DND-41 (cell line): ENCODE data around the gene CCN5.

Source experiments
- EZH2 ChIP-seq: IDR thresholded peaks from 3 replicates; pipeline ENCODE4 v1.6.1; 2012; ENCODE audit warnings: borderline replicate concordance, low read depth, mild to moderate bottlenecking, moderate library complexity, low read length, inconsistent platforms; ENCODE audit not compliant: severe bottlenecking
- TF ChIP-seq, protein P1 (sequence below): IDR thresholded peaks from 2 replicates; pipeline ENCODE4 v1.5.1; 2012; ENCODE audit warnings: borderline replicate concordance, low read length, moderate library complexity, mild to moderate bottlenecking; ENCODE audit not compliant: poor library complexity, severe bottlenecking; ENCODE audit errors: extremely low read depth

DNA sequence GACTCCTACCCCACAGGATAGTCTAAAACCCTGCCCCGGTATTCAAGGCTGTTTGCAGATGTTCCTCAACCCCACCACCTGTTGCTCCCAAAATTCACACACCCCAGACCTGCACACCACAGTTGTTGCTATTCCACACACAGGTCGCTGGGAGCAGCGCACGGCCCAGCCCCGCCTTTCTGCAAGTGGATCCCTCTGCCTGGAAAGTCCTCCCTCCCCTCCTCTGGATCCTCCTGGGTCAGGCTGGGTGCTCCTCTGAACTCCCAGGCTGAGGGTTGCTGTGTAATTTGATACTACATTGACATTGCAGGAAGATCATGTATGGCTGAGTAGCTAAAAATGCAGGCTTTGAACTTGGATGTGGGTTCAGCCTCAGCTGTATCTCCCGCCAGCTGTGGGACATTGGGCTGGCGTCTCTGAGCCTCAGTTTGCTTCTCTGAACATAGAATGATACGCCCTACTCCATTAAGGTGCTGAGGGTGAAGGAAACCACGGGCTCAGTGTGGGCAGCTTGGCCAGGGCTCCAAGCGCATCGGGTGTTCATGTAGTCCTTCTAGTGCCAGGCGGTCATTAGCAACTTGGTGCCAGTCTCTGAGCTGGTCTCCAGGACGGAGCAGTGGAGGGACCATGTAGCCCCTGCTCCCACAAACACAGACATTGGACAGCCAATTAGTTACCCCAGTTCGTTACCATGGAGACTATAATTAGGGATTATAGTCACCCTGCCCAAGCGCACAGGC is 13.9 kb upstream of the CCN5 start:
- TF ChIP-seq, protein P1, sequence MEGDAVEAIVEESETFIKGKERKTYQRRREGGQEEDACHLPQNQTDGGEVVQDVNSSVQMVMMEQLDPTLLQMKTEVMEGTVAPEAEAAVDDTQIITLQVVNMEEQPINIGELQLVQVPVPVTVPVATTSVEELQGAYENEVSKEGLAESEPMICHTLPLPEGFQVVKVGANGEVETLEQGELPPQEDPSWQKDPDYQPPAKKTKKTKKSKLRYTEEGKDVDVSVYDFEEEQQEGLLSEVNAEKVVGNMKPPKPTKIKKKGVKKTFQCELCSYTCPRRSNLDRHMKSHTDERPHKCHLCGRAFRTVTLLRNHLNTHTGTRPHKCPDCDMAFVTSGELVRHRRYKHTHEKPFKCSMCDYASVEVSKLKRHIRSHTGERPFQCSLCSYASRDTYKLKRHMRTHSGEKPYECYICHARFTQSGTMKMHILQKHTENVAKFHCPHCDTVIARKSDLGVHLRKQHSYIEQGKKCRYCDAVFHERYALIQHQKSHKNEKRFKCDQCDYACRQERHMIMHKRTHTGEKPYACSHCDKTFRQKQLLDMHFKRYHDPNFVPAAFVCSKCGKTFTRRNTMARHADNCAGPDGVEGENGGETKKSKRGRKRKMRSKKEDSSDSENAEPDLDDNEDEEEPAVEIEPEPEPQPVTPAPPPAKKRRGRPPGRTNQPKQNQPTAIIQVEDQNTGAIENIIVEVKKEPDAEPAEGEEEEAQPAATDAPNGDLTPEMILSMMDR: no peak
- TF ChIP-seq EZH2: no peak
